Measurements from ENCODE around the gene SLC27A5. TPM values are rescaled to one million over a fixed set of nuclear protein-coding genes. Genes with fewer than 3 reads are reported as not detected.

SLC27A5 gene
- 36.1 and 123 TPM in 2 replicates for total RNA-seq (2011; cell fraction: chromatin; rRNA removed; ENCODE audit: low replicate concordance)
- total RNA-seq (2011; cell fraction: nucleolus; rRNA removed), result 97.2 and 108 TPM in 2 replicates
- 71.8 and 76.0 TPM in 2 replicates for total RNA-seq (2011; cell fraction: nucleoplasm; rRNA removed)
- 101 and 152 TPM in 2 replicates for total RNA-seq (2014; rRNA removed)
- total RNA-seq (2014; rRNA removed; fragmentation: Illumina TruSeq; extraction: Trizol), result 29.4 and 48.4 TPM in 2 replicates
- 42.2 and 45.2 TPM in 2 replicates for total RNA-seq (2015; rRNA removed; fragmentation: Illumina TruSeq; extraction: Trizol)
- 58.2 and 67.5 TPM in 2 replicates for total RNA-seq (2021)
- polyA plus RNA-seq (2011; rRNA removed), result 64.7 and 86.6 TPM in 2 replicates
- 140 and 167 TPM in 2 replicates for polyA plus RNA-seq (2011; cell fraction: cytosol; rRNA removed)
- 86.2 and 95.1 TPM in 2 replicates for polyA plus RNA-seq (2011; cell fraction: nucleus; rRNA removed)
- 59.7 and 101 TPM in 2 replicates for polyA plus RNA-seq (2012)
- polyA plus RNA-seq (2014; fragmentation: Illumina TruSeq; extraction: Trizol), result 56.9 and 85.4 TPM in 2 replicates
- 100 to 1,000 TPM; 316 to 318 TPM for polyA plus RNA-seq (2014; fragmentation: Nextera tagmentation; extraction: Ambion mirVana)
- polyA plus RNA-seq (2014; rRNA removed), result 89.7 and 116 TPM in 2 replicates
- polyA minus RNA-seq (2011; rRNA and poly(A)+ RNA removed), result 29.8 and 50.1 TPM in 2 replicates
- 24.3 and 35.0 TPM in 2 replicates for polyA minus RNA-seq (2011; cell fraction: cytosol; rRNA and poly(A)+ RNA removed)
- 31.1 and 32.6 TPM in 2 replicates for polyA minus RNA-seq (2011; cell fraction: nucleus; rRNA and poly(A)+ RNA removed)
- percentile 62 among the genes with signal in this experiment for Bru-seq, nascent RNA
- BruChase-seq, experiment 1, labeled RNA remaining after a 2-hour chase, result percentile 61 among the genes with signal in this experiment
- BruChase-seq, experiment 2, labeled RNA remaining after a 6-hour chase, result percentile 57 among the genes with signal in this experiment
- long read RNA-seq, experiment 1, transcript SLC27A5-208 (2 exons, 575 nt), result minor isoform, 18 of 90 reads
- long read RNA-seq, experiment 1, transcript SLC27A5-204 (3 exons, 643 nt), result major isoform, 56 of 90 reads
- long read RNA-seq, experiment 1, partial matches to known transcripts, result 0 of 90 reads
- long read RNA-seq, experiment 1, other reads (novel, unspliced or antisense), result 14 of 90 reads
- long read RNA-seq, experiment 2, transcript SLC27A5-206 (2 exons, 474 nt), result minor isoform, 10 of 53 reads
- long read RNA-seq, experiment 2, transcript SLC27A5-204 (3 exons, 643 nt), result major isoform, 40 of 53 reads
- long read RNA-seq, experiment 2, partial matches to known transcripts, result 1 of 53 reads
- long read RNA-seq, experiment 2, other reads (novel, unspliced or antisense), result 2 of 53 reads
- long read RNA-seq, experiment 3, transcript SLC27A5-204 (3 exons, 643 nt), result major isoform, 60 of 68 reads
- long read RNA-seq, experiment 3, partial matches to known transcripts, result 0 of 68 reads
- long read RNA-seq, experiment 3, other reads (novel, unspliced or antisense), result 3 of 68 reads

GRCh38 chr19:58511353-58512208 is at the start of gene SLC27A5:
TSS of gene SLC27A5 (minus strand) at chr19:58511992. CDS start at chr19:58511955, 37 bp downstream.
- H3K27me3 ChIP-seq (ENCODE audit: control insufficient read depth in 2 of 2, insufficient read depth in 2 of 2, low read length in 2 of 2), result no peaks in the 10 kb centered on the region
- no TSS peak for BruUV-seq (replicated peaks)
- POLR2A ChIA-PET, result interaction anchor here (0.7 to 2.7 kb wide), 2 partner anchors 8 to 132 kb away, joined by 3 to 10 read pairs; partner anchors contain the start of gene ZBTB45
- no peak for ATAC-seq
- peaks cover 9 to 51% of the 10 kb centered on the region in 2 experiments; a peak in 4 of 5 replicates for H3K4me1 ChIP-seq (replicated peaks in 1 of 2; ENCODE audit: control insufficient read depth in 2 of 2, insufficient read depth in 2 of 2, low read length in 2 of 2)
- no peaks in the 10 kb centered on the region for H4K20me1 ChIP-seq (replicated peaks; ENCODE audit: control insufficient read depth, insufficient read depth, low read length)
- peaks cover 9% of the 10 kb centered on the region for H3K9me1 ChIP-seq (ENCODE audit: control insufficient read depth, insufficient read depth, low read length)
- H3K9me3 ChIP-seq (replicated peaks; ENCODE audit: control insufficient read depth, insufficient read depth, low read depth, low read length), result peaks cover 2% of the 10 kb centered on the region; the same call in 1 of the 2 replicates
- CTCF ChIA-PET (ENCODE audit: low intra/inter-chr PET ratio), result no interaction called here
- no peak for DNase-seq (ENCODE audit: extremely low read depth in 1 of 4, low spot score in 3 of 4)
- peak within 1 kb of the TSS in 1 of 2 experiments; percentile 75; a peak in 2 of 4 replicates for H3K9ac ChIP-seq (ENCODE audit: insufficient read depth in 1 of 2, low read depth in 2 of 2, low read length in 2 of 2)
- H3K79me2 ChIP-seq (ENCODE audit: control insufficient read depth, insufficient read depth, low read length), result peaks cover 19% of the 10 kb centered on the region
- no peak within 1 kb of the TSS for H3K27ac ChIP-seq (ENCODE audit: extremely low read depth, low read depth, low read length)
- TF ChIP-seq POLR2G (IDR thresholded peaks at IDR 0.05; ENCODE audit: low read depth, low read length), result peak; percentile 72
- no peak for TF ChIP-seq TCF3 (CRISPR knock-in tag; IDR thresholded peaks at IDR 0.05)
- TF ChIP-seq ELF4 (CRISPR knock-in tag; IDR thresholded peaks at IDR 0.05), result no peak
- TF ChIP-seq RBM14 (IDR thresholded peaks at IDR 0.05; ENCODE audit: borderline replicate concordance, insufficient read depth, low read depth, low read length), result peak; percentile 68; the same call in 1 of the 2 replicates
- TF ChIP-seq FIP1L1 (IDR thresholded peaks at IDR 0.05; ENCODE audit: low read depth, low read length, poor library complexity, severe bottlenecking), result peak; percentile 22
- no peak within 1 kb of the TSS for H2AFZ ChIP-seq (ENCODE audit: low read depth, low read length)
- H3K36me3 ChIP-seq (ENCODE audit: control insufficient read depth, insufficient read depth, low read length), result peaks cover 20% of the 10 kb centered on the region; the same call in 2 of the 3 replicates
- no peak within 1 kb of the TSS for H3K4me2 ChIP-seq (ENCODE audit: insufficient read depth, low read length)
- 94% methylated on average over 19 of the region's 25 CpGs for WGBS (ENCODE audit: insufficient coverage, low coverage, missing lambda C conversion rate)
- no peak for FAIRE-seq
- no peak within 1 kb of the TSS for H3K4me3 ChIP-seq
- intact Hi-C loops (cut with micrococcal nuclease), result loop anchor here (5.0 kb wide), 1 partner anchor 329 kb away; the partner anchor contains the start of gene ZNF274
- in situ Hi-C loops (cut with MboI), result no loop called here

Measured in K562 (cell line).